HUES6 (cell line): Measurements from ENCODE around the gene ZNF516.

ENCODE experiments used
- H3K27ac ChIP-seq: 2 replicates; pipeline ENCODE4 v1.7.0; 2013; ENCODE audit warnings: low read depth, mild to moderate bottlenecking, low read length, inconsistent platforms
- H3K27me3 ChIP-seq: 2 replicates; pipeline ENCODE4 v1.6.1; 2013; ENCODE audit warnings: low read length; ENCODE audit not compliant: control insufficient read depth, insufficient read depth
- H3K36me3 ChIP-seq: 2 replicates; pipeline ENCODE4 v1.6.1; 2013; ENCODE audit warnings: low read length; ENCODE audit not compliant: control insufficient read depth, insufficient read depth
- H3K4me1 ChIP-seq: 2 replicates; pipeline ENCODE4 v1.6.1; 2013; ENCODE audit warnings: low read length; ENCODE audit not compliant: control insufficient read depth, insufficient read depth
- H3K4me3 ChIP-seq: 2 replicates; pipeline ENCODE4 v1.5.1; 2013; ENCODE audit warnings: low read depth, low read length
- H3K9ac ChIP-seq: one replicate; pipeline ENCODE4 v1.6.1; 2013; ENCODE audit warnings: mild to moderate bottlenecking, low read length
- H3K9me3 ChIP-seq: 2 replicates; pipeline ENCODE4 v1.6.1; 2013; ENCODE audit warnings: low read depth, low read length; ENCODE audit not compliant: control insufficient read depth, insufficient read depth

The ZNF516 gene

GRCh38 chr18:76384114-76384790 lies 110.8 kb downstream of the ZNF516 start:
- peaks cover 4% of the 10 kb centered on the region; the same call in 1 of the 2 replicates for H3K4me1 ChIP-seq
- no peak overlapping the region for H3K9ac ChIP-seq
- no peaks in the 10 kb centered on the region for H3K9me3 ChIP-seq
- no peaks in the 10 kb centered on the region for H3K27me3 ChIP-seq
- no peak overlapping the region for H3K4me3 ChIP-seq
- peaks cover 8% of the 10 kb centered on the region for H3K36me3 ChIP-seq
- H3K27ac ChIP-seq, result no peak overlapping the region

- H3K27ac ChIP-seq, result no peak overlapping the region
- no peak overlapping the region for H3K4me3 ChIP-seq
- no peaks in the 10 kb centered on the region for H3K27me3 ChIP-seq
- peaks cover 12% of the 10 kb centered on the region for H3K36me3 ChIP-seq
- H3K4me1 ChIP-seq, result peaks cover 4% of the 10 kb centered on the region; the same call in 1 of the 2 replicates
- H3K9me3 ChIP-seq, result no peaks in the 10 kb centered on the region
- H3K9ac ChIP-seq, result no peak overlapping the region
These were observed 111.4 kb downstream of the ZNF516 start for GRCh38 chr18:76383636-76384035.

- no peak overlapping the region for H3K9ac ChIP-seq
- H3K9me3 ChIP-seq, result no peaks in the 10 kb centered on the region
- no peak overlapping the region for H3K4me3 ChIP-seq
- H3K4me1 ChIP-seq, result peaks cover 4% of the 10 kb centered on the region; the same call in 1 of the 2 replicates
- no peaks in the 10 kb centered on the region for H3K27me3 ChIP-seq
- H3K27ac ChIP-seq, result no peak overlapping the region
- H3K36me3 ChIP-seq, result peaks cover 21% of the 10 kb centered on the region
These were observed 112.8 kb downstream of the ZNF516 start for GRCh38 chr18:76382275-76382674.

GRCh38 chr18:76380791-76381405 lies 114.1 kb downstream of the ZNF516 start:
- H3K27me3 ChIP-seq, result no peaks in the 10 kb centered on the region
- H3K27ac ChIP-seq, result no peak overlapping the region
- no peaks in the 10 kb centered on the region for H3K9me3 ChIP-seq
- peaks cover 4% of the 10 kb centered on the region; the same call in 1 of the 2 replicates for H3K4me1 ChIP-seq
- H3K4me3 ChIP-seq, result no peak overlapping the region
- H3K36me3 ChIP-seq, result peaks cover 23% of the 10 kb centered on the region
- H3K9ac ChIP-seq, result no peak overlapping the region

- no peaks in the 10 kb centered on the region for H3K9me3 ChIP-seq
- H3K27ac ChIP-seq, result no peak overlapping the region
- H3K36me3 ChIP-seq, result peaks cover 23% of the 10 kb centered on the region
- no peaks in the 10 kb centered on the region for H3K27me3 ChIP-seq
- H3K4me1 ChIP-seq, result peaks cover 4% of the 10 kb centered on the region; the same call in 1 of the 2 replicates
- H3K4me3 ChIP-seq, result no peak overlapping the region
- H3K9ac ChIP-seq, result no peak overlapping the region
These were observed 114.8 kb downstream of the ZNF516 start for GRCh38 chr18:76380127-76380729.

- Histone ChIP-seq H3K27me3 (no peaks in the 10 kb centered on the region), H3K36me3 (peaks cover 23% of the 10 kb centered on the region), H3K27ac (no peak overlapping the region)
These were observed 115.6 kb downstream of the ZNF516 start for GRCh38 chr18:76379226-76380126.

GRCh38 chr18:76378526-76379215 lies 116.4 kb downstream of the ZNF516 start:
- H3K27ac ChIP-seq, result no peak overlapping the region
- no peaks in the 10 kb centered on the region for H3K27me3 ChIP-seq
- H3K4me3 ChIP-seq, result no peak overlapping the region
- peaks cover 23% of the 10 kb centered on the region for H3K36me3 ChIP-seq
- H3K9me3 ChIP-seq, result no peaks in the 10 kb centered on the region
- peaks cover 4% of the 10 kb centered on the region; the same call in 1 of the 2 replicates for H3K4me1 ChIP-seq
- H3K9ac ChIP-seq, result no peak overlapping the region

More at GRCh38 chr18:76379226-76380126, 115.6 kb downstream of the ZNF516 start:
- Histone ChIP-seq H3K9ac (no peak overlapping the region), H3K4me3 (no peak overlapping the region), H3K9me3 (no peaks in the 10 kb centered on the region), H3K4me1 (peaks cover 4% of the 10 kb centered on the region; the same call in 1 of the 2 replicates)

- peaks cover 9% of the 10 kb centered on the region for H3K4me1 ChIP-seq
- H3K27me3 ChIP-seq, result no peaks in the 10 kb centered on the region
- no peak overlapping the region for H3K4me3 ChIP-seq
- no peaks in the 10 kb centered on the region for H3K9me3 ChIP-seq
- H3K9ac ChIP-seq, result no peak overlapping the region
- no peak overlapping the region for H3K27ac ChIP-seq
- peaks cover 23% of the 10 kb centered on the region for H3K36me3 ChIP-seq
These were observed 117.7 kb downstream of the ZNF516 start for GRCh38 chr18:76377359-76377756.

GRCh38 chr18:76376668-76377358 lies 118.2 kb downstream of the ZNF516 start:
- H3K36me3 ChIP-seq, result peaks cover 23% of the 10 kb centered on the region
- no peak overlapping the region for H3K4me3 ChIP-seq
- no peak overlapping the region for H3K9ac ChIP-seq
- no peaks in the 10 kb centered on the region for H3K9me3 ChIP-seq
- H3K27me3 ChIP-seq, result no peaks in the 10 kb centered on the region
- peaks cover 9% of the 10 kb centered on the region for H3K4me1 ChIP-seq
- H3K27ac ChIP-seq, result no peak overlapping the region

GRCh38 chr18:76376225-76376624 lies 118.8 kb downstream of the ZNF516 start:
- Histone ChIP-seq H3K36me3 (peaks cover 27% of the 10 kb centered on the region), H3K27ac (no peak overlapping the region), H3K4me1 (peaks cover 9% of the 10 kb centered on the region)

More at GRCh38 chr18:76376225-76376624, 118.8 kb downstream of the ZNF516 start:
- Histone ChIP-seq H3K4me3 (no peak overlapping the region), H3K27me3 (no peaks in the 10 kb centered on the region), H3K9ac (no peak overlapping the region), H3K9me3 (no peaks in the 10 kb centered on the region)
